GM21367 (cell line): ENCODE measurements around the gene ZNF275.
"Not testable (repeated sequence)": the region's sequence is repeated elsewhere in the genome, so short reads cannot be mapped to it uniquely, and the experiment has no call there.

ENCODE experiments used
- ATAC-seq: cut with Tn5 transposase; IDR thresholded peaks from one replicate; pipeline ENCODE4 v1.9.1; 2021; ENCODE audit not compliant: unreplicated experiment

The ZNF275 gene

GRCh38 chrX:153319295-153320046, 14.5 kb upstream of the ZNF275 start:
- ATAC-seq: no peak

DNA sequence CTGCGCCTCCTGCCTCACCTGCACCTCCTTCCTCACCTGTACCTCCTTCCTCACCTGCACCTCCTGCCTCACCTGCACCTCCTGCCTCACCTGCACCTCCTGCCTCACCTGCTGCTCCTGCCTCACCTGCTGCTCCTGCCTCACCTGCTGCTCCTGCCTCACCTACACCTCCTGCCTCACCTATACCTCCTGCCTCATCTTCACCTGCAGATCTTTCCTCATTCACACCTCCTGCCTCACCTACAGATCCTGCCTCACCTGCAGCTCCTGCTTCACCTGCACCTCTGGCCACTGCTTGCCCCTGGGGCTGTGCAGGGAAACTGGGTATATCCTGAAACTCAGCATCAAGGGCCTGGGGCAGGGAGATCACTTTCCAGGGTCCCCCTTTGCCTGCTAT, 13.9 kb upstream of the ZNF275 start:
- ATAC-seq: not testable (repeated sequence)

DNA sequence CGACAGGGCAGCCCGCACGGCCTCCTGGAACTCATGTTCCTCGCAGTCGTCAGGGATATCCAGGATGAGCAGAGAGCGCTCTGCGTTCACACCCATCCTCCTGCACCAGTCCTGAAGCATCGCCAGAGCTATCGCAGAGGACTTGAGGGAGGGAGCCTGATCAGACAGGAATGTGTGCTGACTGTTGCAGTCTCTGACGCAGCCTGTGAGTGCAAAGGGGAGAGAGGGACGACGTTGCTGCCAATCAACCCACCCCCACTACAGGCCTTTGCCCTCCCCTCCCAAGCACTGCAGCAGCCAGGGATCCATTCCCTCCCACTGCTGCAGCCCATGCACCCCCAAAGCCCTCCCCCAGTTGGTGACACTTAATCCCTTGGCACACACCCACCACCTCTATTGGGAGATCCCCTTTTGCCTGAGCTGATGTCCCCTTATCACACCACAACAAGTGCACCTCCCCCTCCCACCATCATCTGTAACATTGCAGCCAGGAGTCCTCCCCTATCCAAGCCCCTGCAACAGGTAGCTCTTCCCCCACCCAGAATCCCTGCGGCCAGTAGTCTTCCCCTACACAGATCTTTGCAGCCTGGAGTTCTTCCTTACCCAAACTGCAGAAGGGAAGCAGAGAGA, 13.3 kb upstream of the ZNF275 start:
- no peak for ATAC-seq

DNA sequence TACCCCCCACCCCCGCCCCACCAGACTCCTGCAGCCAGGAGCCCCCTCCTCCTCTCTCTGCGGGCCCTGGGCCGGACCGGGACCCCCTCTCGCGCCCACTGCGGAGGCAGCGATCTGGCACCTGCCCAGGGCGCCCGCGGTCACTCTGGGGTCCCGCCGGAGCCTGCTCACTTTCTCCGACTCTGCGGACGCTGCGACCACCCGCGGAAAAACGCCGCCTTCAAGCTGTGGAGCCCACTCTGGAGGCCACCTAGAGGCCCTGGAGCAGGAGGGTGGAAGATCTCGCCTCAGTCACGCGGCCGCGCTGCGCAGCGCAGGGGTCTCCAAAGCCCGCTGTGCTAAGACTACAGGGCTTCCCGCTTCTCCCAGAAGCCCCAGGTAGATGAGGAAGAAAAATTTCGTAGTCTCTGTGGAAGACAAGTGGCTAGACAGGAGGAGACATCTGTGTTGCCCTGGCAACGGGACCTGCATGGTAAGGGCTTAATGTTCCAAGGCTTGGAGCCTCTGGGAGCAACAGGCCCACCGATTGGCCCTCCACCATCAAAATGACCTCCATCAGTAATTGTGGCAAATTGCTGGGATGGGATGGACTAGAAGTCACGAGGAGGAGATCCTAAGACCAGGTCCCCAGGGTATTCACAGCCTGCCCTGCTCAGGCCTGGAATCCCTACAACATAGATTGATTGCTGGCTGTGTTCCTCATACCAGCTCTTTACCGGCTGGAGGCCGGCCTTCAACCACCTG, 12.4 kb upstream of the ZNF275 start, which contains the start of gene PNMA6F:
Gene PNMA6F (minus strand): TSS at position 387 of the 744 bp plus-strand sequence. CDS start 1,093 bp downstream, outside the sequence.
- ATAC-seq: no peak

DNA sequence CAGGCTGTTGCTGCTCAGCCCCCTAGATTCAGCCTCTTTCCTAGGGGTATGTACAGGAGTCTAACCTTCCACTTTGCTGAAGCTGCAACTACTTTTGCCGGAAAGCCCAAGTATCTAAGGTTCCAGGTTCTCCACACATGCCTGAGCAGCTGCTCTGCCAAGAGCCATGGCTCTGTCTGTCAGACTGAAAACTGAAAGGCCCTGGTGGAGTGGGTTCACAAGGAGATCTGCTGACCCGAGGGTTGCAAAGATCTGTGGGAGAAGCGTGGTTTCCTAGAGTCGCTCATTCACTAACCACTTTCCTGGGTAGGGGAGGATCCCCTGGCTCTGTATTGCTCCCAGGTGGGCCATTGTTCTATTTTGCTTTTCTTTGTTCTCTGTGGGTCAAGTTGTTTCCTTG, 6.4 kb upstream of the ZNF275 start:
- no peak for ATAC-seq

- no peak for ATAC-seq
Observed at GRCh38 chrX:153333266-153333665, 687 bp upstream of the ZNF275 start.

GRCh38 chrX:153334654-153335295, 822 bp downstream of the ZNF275 start:
- no peak for ATAC-seq

- ATAC-seq: no peak
Observed at GRCh38 chrX:153336121-153336894, 2.4 kb downstream of the ZNF275 start.

DNA sequence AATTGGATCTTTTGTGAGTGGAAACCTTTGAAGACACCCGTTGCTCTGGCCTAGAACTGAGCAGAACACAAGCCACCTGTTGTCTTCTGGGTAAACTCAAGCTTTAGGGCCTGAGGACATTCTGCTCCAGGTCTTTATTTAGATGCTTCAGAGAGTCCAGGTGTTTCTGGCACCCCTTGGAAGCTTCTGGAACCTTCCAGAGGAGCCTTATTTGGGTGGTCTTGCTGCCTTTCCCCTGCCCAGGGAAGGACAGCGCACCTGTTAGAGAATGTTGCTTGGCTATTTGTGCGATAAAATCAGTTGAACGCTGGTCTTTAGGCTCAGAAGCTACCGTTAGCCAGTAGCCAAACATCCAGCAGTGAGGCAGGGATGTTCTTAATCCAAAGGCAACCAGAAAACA, 3.0 kb downstream of the ZNF275 start:
- ATAC-seq: no peak

DNA sequence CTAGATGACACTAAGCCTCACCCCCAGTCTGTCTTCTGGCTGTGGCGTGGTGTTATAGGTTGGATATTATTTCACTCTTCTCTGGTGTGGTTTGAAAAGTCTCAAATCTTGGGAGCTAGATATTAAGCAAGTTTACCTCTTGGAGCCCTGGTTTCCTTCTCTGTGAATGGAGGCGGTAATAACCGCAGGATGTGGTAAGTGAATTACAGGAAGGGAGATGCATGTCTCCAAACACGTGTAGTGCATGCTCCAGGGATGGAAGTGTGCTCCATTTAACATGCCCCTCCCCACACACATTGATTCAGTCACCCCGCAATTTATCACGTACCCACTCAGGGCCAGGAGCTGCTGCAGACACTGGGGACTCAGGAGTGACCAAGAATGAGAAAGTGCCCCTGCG, 4.9 kb downstream of the ZNF275 start:
- ATAC-seq: no peak

DNA sequence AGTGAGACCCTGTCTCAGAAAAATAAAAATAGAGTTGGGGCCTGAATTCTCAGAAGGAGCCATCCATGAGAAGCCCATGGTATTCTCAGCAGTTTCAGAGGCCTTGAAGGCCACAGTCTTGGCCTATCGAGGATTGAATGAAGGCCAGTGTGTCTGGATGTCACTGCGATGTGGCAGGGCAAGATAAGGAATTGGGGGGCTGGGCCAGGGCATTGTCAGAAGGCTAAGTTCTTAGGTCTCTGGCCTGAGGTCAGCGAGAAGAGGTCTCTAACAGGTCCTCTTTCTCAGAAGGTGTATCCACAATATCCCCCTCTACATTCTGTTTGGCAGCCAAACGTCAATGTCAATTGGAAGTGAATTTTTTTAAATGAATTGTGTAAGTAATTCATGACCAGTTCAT, 5.7 kb downstream of the ZNF275 start:
- ATAC-seq: no peak

DNA sequence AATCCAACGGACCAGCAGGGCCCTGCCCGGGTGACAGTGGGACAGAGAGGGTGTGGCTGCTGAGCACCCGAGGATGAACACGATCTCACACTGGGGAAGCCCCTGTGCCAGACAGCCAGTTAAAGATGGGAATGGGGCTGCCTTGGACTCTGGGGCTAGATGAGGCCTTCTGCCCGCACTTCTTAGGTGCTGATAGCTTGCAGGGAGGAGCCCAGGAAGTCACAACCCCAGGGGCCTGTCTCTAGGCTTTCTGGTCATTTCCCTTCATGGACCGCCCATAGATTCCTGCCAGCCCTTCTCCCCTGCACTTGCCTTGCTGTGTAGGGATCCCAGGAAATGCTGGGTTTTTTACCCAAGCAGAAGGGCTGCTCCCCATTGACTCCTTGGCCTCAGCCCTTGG, 6.2 kb downstream of the ZNF275 start:
- ATAC-seq: no peak

DNA sequence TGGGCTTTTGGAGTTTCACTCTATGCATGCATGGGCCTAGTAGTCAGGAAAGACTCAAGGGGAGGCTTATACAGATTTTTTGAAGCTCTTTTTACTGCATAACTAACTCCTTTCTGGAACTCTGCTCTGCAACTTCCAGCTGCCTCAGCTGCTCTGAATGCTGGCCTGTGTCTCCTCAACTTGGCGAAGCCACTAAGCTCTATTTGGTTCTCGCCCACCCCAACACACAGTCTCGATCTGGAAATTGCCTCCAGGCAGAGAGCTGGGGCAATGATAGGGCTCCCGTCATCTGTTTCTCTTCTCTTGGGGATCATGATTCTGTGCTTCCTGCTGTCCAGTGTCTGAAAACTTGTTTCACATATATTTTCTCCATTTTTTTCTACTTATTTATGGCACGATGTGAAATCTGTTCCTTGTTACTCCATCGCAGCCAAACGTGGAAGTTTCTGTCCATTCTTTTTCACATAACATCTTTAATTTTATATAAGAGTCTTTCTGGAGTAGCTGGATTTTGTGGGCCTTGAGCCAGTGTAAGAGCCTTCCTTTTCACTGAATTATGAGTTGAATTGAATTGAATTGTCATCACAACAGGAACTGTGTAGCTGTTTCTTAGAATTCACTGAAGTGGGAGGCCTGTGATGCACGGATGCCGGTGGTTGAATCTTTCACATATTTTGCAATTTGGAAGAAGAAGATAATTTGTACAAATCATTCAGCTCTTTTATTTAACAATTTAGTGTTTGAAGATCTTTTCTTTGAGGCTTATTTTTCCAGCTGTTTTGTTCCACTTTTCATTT, 9.0 kb downstream of the ZNF275 start:
- ATAC-seq: no peak

GRCh38 chrX:153343674-153344073, 9.7 kb downstream of the ZNF275 start:
- ATAC-seq: no peak

- ATAC-seq: no peak
Observed at GRCh38 chrX:153347530-153347929, 13.6 kb downstream of the ZNF275 start.

- ATAC-seq: no peak
Observed at GRCh38 chrX:153348421-153348820, 14.5 kb downstream of the ZNF275 start.

DNA sequence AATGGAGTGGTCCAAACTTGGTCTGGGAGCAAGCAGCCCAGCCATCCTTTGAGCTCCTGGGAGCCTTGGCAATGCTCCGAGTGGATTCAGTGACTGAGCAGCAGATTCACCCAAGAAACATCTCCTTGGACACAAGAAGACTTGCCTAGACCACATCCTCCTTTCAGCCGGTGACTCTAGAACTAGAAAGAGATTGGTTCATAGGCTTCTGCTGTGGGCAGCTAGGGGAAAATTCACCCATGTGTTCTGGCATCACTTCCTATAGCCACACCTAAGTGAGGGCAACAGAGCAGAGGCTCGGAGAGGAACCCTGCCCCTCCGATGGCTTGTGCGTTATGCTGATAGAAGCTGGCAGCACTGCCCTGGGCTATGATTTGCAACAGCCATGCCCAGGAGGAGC, 16.0 kb downstream of the ZNF275 start:
- no peak for ATAC-seq

DNA sequence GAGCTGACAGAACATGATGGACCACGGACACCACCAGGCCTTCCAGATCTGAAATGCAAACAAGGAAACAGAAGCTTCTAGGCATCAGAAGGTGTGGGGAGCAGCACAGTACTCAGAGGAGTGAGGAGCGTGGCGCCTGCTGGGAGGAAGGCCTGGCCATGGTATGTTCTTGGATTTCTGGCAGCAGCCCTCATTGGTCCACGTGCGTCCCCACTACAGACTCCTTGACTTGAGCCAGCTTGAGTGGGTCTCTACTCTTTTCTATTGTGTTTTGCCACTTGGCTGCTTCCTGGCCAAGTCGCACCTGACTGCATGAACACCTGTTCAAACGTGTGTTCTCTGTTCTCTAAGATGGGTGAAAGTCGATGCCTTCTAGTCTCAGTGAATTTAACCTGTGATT, 18.0 kb downstream of the ZNF275 start:
- ATAC-seq: no peak

GRCh38 chrX:153352858-153353257, 18.9 kb downstream of the ZNF275 start:
- no peak for ATAC-seq

DNA sequence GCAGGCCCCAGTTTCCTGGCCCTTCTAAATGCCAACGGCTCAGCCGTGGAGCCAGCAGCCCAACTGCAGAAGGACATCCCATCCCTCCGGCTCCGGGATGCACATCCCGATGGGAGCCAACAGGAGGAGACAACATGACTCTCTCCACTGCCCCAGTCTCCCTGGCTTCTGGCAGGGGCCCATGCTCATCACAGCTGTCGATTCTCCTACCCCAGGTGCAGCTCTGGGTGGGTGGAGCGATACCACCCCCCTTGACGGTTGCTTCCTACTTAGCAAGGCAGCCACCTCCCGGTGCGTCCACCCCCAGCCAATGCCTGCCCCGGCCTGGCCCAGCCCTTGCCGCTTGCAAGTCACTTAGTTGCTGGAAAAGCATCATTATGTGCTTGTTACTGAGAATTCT, 19.5 kb downstream of the ZNF275 start:
- ATAC-seq: no peak
